HepG2 (cell line): ENCODE data around the gene ENDOD1. TPM values are rescaled to one million over a fixed set of nuclear protein-coding genes. Genes with fewer than 3 reads are reported as not detected.
A peak's percentile ranks its signal among the peaks of the same experiment; 100 is the strongest.

Source experiments
- ATAC-seq: fragments of 200-7000 bp; cut with Tn5 transposase; 3 replicates; pipeline ENCODE4 v1.9.1; 2020; ENCODE audit warnings: mild to moderate bottlenecking, moderate library complexity
- BruUV-seq: library from RNA; stranded (reverse); fragments of 400-500 nt; replicated peaks from 2 replicates; lab custom pipeline; 2021; lab: Mats Ljungman, UMichigan
- CTCF ChIA-PET: fragments of 300-600 bp; formaldehyde crosslinking; extraction: SDS; loops from one replicate; lab custom pipeline; 2021; ENCODE audit warnings: low total read pairs, inconsistent platforms, low intra/inter-chr PET ratio; lab: Yijun Ruan, JAX
- POLR2A ChIA-PET: fragments of 350-600 bp; sonication (Branson Sonifier 250); formaldehyde crosslinking; loops from one replicate; lab custom pipeline; 2020; ENCODE audit warnings: antibody characterized with exemption, inconsistent platforms; lab: Yijun Ruan, JAX
- DNase-seq: peaks from one replicate; pipeline ENCODE4 v3.0.0-alpha.2; 2015; ENCODE audit warnings: low spot score
- FAIRE-seq: peaks from 3 replicates; lab custom pipeline; 2011; peaks lifted over from hg19 to GRCh38; lab: Jason Lieb, UNC
- H2AFZ ChIP-seq: one replicate; pipeline ENCODE4 v1.6.1; 2011; ENCODE audit warnings: low read length, inconsistent platforms
- H3K27ac ChIP-seq: fragments of 300-600 bp; 3 replicates; pipeline ENCODE4 v1.8.0; 2011; ENCODE audit warnings: mixed run types, mild to moderate bottlenecking, mixed read lengths, low read length, inconsistent platforms; ENCODE audit not compliant: insufficient read depth; ENCODE audit errors: extremely low read length
- H3K27me3 ChIP-seq, 2 experiments: fragments of 200-600 bp in 1 of 2; 2 replicates in 1 of 2; 3 replicates in 1 of 2; pipeline versions ENCODE4 v1.6.0 to v1.8.0; 2011; ENCODE audit warnings: low read length in 2 of 2, mild to moderate bottlenecking in 2 of 2, moderate library complexity in 2 of 2, inconsistent platforms in 1 of 2; ENCODE audit not compliant: insufficient read depth in 2 of 2, control insufficient read depth in 1 of 2
- H3K36me3 ChIP-seq, 2 experiments: fragments of 200-600 bp in 1 of 2; replicated peaks in 1 of 2; 2 replicates in 1 of 2; 3 replicates in 1 of 2; pipeline versions ENCODE4 v1.5.1 to v1.8.0; 2011; ENCODE audit warnings: low read length in 2 of 2, inconsistent platforms in 1 of 2; ENCODE audit not compliant: insufficient read depth in 2 of 2, control insufficient read depth in 1 of 2
- H3K4me1 ChIP-seq: 2 replicates; pipeline ENCODE4 v1.5.1; 2012; ENCODE audit warnings: low read length, inconsistent platforms; ENCODE audit not compliant: insufficient read depth
- H3K4me2 ChIP-seq: 2 replicates; pipeline ENCODE4 v1.6.0; 2011; ENCODE audit warnings: low read depth, low read length, inconsistent platforms
- H3K4me3 ChIP-seq, 3 experiments: fragments of 200-600 bp in 1 of 3; sonication (generic), shearing (Covaris generic) in 1 of 3; replicated peaks in 1 of 3; 2 replicates each; pipeline ENCODE4 v1.5.1; 2011 to 2016; ENCODE audit warnings: low read length in 3 of 3, inconsistent platforms in 2 of 3, low read depth in 2 of 3, mild to moderate bottlenecking in 2 of 3, control low read depth in 1 of 3, mixed read lengths in 1 of 3; ENCODE audit not compliant: insufficient read depth in 1 of 3
- H3K79me2 ChIP-seq: one replicate; pipeline ENCODE4 v1.6.1; 2011; ENCODE audit warnings: low read length, inconsistent platforms; ENCODE audit not compliant: insufficient read depth
- H3K9ac ChIP-seq: 2 replicates; pipeline ENCODE4 v1.6.0; 2011; ENCODE audit warnings: mild to moderate bottlenecking, low read depth, low read length, inconsistent platforms; ENCODE audit not compliant: insufficient read depth
- H3K9me3 ChIP-seq: 2 replicates; pipeline ENCODE4 v1.5.1; 2012; ENCODE audit warnings: mild to moderate bottlenecking, low read length
- H4K20me1 ChIP-seq: 2 replicates; pipeline ENCODE4 v1.6.0; 2011; ENCODE audit warnings: inconsistent platforms, mild to moderate bottlenecking, low read length, moderate library complexity; ENCODE audit not compliant: insufficient read depth
- CEBPB ChIP-seq: IDR thresholded peaks from 2 replicates; pipeline ENCODE4 v1.6.1; 2011; ENCODE audit warnings: low read depth, low read length, improper control_type of control experiment, borderline replicate concordance
- MTF2 ChIP-seq: sonication (generic); formaldehyde crosslinking; IDR thresholded peaks from 2 replicates; pipeline ENCODE4 v1.5.0; 2020; ENCODE audit warnings: missing genetic modification reagents, borderline replicate concordance
- RARG ChIP-seq: sonication (generic); formaldehyde crosslinking; IDR thresholded peaks from 2 replicates; pipeline ENCODE4 v1.4.0; 2020; ENCODE audit warnings: low read depth, mild to moderate bottlenecking, missing genetic modification reagents
- RFX5 ChIP-seq: IDR thresholded peaks from 2 replicates; pipeline ENCODE4 v1.6.1; 2011; ENCODE audit warnings: low read depth, low read length, improper control_type of control experiment
- SMAD1 ChIP-seq: sonication (generic); formaldehyde crosslinking; IDR thresholded peaks from 2 replicates; pipeline ENCODE4 v1.4.0; 2020; ENCODE audit warnings: missing genetic modification reagents, low read depth, mild to moderate bottlenecking, borderline replicate concordance
- ZFP36 ChIP-seq: fragments of 150-350 bp; IDR thresholded peaks from 2 replicates; pipeline ENCODE4 v1.6.1; 2018; ENCODE audit warnings: borderline replicate concordance, low read length, low read depth; ENCODE audit not compliant: partially characterized antibody
- ZNF570 ChIP-seq: sonication (generic); formaldehyde crosslinking; IDR thresholded peaks from 2 replicates; pipeline ENCODE4 v1.4.0; 2020; ENCODE audit warnings: mild to moderate bottlenecking, missing genetic modification reagents, borderline replicate concordance
- ZNF709 ChIP-seq: sonication (generic); formaldehyde crosslinking; IDR thresholded peaks from 2 replicates; pipeline ENCODE4 v1.5.0; 2020; ENCODE audit warnings: mild to moderate bottlenecking, missing genetic modification reagents
- WGBS: methylation state at CpG from one replicate; pipeline ENCODE4 v1.1.6; 2017; ENCODE audit warnings: low lambda C conversion rate; 5-methylcytosine and 5-hydroxymethylcytosine counted together
- in situ Hi-C: cut with HindIII; loops from 2 replicates; pipeline ENCODE4 v1.10.0; 2017; ENCODE audit warnings: low pct_unique_long_range_greater_than_20kb; ENCODE audit not compliant: extremely low pct_ligation_motif_present
- intact Hi-C: fragments of 100-400 bp; cut with micrococcal nuclease; formaldehyde crosslinking; loops from one replicate; pipeline ENCODE4 v1.10.0; 2022; ENCODE audit not compliant: unreplicated experiment
- polyA plus RNA-seq, 8 experiments: library from polyadenylated mRNA; depleted of rRNA in 3 of 8; stranded (reverse) in 7 of 8; unstranded in 1 of 8; fragments of >200 nt; fragmentation: Illumina TruSeq in 4 of 8; extraction: Trizol in 4 of 8; gene quantifications; 2 replicates each; pipeline versions ENCODE4 v1.2.1 to v1.2.3, GENCODE V29; 2011 to 2016; ENCODE audit warnings: low read depth in 4 of 8, missing spikeins in 1 of 8, mixed read lengths in 1 of 8; ENCODE audit not compliant: insufficient read depth in 1 of 8
- total RNA-seq, 5 experiments: library from RNA; depleted of rRNA; stranded (reverse); fragments of >200 nt; fragmentation: Illumina TruSeq; extraction: Trizol; gene quantifications; 2 replicates each; pipeline ENCODE4 v1.2.3, GENCODE V29; 2016; ENCODE audit warnings: low read depth in 1 of 5
- TF ChIP-seq, protein P1 (sequence below): sonication (generic); formaldehyde crosslinking; IDR thresholded peaks from 2 replicates; pipeline ENCODE4 v1.8.1; 2023; ENCODE audit warnings: missing genetic modification reagents, inconsistent platforms, borderline replicate concordance

The ENDOD1 gene
- total and polyA plus RNA-seq, 2 of the 13 experiments (the other 11 are each of a cell fraction or from before 2014, with no cell fraction given) = 2.0 to 6.8 TPM

DNA sequence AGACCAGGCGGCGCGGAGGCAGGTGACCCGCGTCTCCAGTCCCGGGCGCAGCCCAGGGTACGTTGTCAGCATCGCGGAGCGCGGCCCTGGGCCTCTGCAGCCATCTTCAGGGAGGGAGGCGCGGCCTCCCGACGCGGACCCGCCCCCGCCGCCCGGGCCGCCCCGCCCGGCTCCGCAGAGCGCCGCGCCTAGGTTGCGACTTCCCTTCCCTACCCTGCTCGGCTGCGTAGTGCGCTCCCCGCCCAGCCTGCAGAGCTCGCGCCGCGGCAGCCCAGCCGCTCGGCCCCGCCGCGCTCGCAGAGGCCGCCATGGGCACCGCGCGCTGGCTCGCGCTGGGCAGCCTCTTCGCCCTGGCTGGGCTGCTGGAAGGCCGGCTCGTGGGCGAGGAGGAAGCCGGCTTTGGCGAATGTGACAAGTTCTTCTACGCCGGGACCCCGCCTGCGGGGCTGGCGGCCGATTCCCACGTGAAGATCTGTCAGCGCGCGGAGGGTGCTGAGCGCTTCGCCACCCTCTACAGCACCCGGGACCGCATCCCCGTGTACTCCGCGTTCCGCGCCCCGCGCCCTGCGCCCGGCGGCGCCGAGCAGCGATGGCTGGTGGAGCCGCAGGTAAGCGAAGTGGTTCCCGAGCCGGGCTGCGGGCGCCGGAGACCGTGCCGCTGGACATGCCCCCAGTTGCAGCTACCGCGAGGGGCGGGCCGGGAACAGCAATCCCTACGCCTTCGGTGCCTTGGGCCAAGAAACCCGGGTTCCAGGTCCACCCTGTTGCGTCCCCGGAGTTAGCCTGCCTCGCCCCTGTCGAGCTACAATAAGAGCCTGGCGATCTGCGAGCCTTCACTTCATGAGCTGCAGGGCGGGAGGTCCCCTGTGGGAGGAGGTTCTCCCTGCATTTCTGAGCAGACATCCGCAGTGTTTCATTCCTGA lies at the start of gene ENDOD1 (continued):
- TF ChIP-seq, protein P1, sequence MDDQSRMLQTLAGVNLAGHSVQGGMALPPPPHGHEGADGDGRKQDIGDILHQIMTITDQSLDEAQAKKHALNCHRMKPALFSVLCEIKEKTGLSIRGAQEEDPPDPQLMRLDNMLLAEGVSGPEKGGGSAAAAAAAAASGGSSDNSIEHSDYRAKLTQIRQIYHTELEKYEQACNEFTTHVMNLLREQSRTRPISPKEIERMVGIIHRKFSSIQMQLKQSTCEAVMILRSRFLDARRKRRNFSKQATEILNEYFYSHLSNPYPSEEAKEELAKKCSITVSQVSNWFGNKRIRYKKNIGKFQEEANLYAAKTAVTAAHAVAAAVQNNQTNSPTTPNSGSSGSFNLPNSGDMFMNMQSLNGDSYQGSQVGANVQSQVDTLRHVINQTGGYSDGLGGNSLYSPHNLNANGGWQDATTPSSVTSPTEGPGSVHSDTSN (CRISPR knock-in tag) = no peak
- TF ChIP-seq SMAD1 (CRISPR knock-in tag) (no peak), ZNF709 (CRISPR knock-in tag) (0 out of 2 replicates have a peak, but pooled peaks have one; percentile 39), MTF2 (no peak), ZNF570 (CRISPR knock-in tag) (no peak), RARG (CRISPR knock-in tag) (no peak), ZFP36 (no peak)

DNA sequence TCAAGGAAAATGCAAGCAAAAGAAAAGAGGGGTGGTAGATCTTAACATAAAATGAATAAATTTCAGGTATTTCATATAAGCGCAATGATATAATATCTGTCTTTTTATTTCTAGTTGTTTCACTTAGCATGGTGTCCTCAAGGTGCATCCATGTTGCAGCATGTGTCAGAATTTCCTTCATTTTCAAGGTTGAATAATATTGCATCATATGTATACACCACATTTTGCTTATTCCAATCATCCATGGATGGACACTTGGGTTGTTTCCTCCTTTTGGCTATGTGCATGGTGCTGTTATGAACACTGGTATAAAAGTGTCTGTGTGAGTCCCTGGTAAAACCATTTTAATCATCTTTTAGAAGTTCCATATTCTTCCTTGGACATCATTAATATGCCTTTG lies 47.4 kb upstream of the ENDOD1 start:
- Histone ChIP-seq H3K4me3 (no peak overlapping the region), H3K27me3 (peaks cover 0 to 4% of the 10 kb centered on the region in 2 experiments; a peak in 1 of 5 replicates), H3K9me3 (no peaks in the 10 kb centered on the region), H4K20me1 (no peaks in the 10 kb centered on the region), H3K4me1 (no peaks in the 10 kb centered on the region), H2AFZ (no peak overlapping the region), H3K9ac (no peak overlapping the region), H3K79me2 (no peaks in the 10 kb centered on the region), H3K36me3 (no peaks in the 10 kb centered on the region), H3K4me2 (no peak overlapping the region), H3K27ac (no peak overlapping the region)
- ATAC-seq = no peak
- no peak for DNase-seq
- WGBS = 97% methylated on average over 1 of the region's 1 CpG
- FAIRE-seq = no peak
- in situ Hi-C loops (no loop called here), intact Hi-C loops (no loop called here)
- no peak for TF ChIP-seq RFX5
- peak; percentile 42; the same call in 1 of the 2 replicates for TF ChIP-seq CEBPB
- BruUV-seq = no TSS peak
- CTCF ChIA-PET = no interaction called here
- POLR2A ChIA-PET = no interaction called here
